GM12801 (cell line): Measurements from ENCODE around the gene IRF2BPL.

Source experiments
- CTCF ChIP-seq: IDR thresholded peaks from one replicate; pipeline ENCODE4 v1.5.1; 2011; ENCODE audit warnings: control low read depth; ENCODE audit not compliant: insufficient read length; ENCODE audit errors: extremely low read depth

Gene IRF2BPL

GRCh38 chr14:77037215-77037937 is 8.9 kb upstream of the IRF2BPL start:
- no peak for TF ChIP-seq CTCF

DNA sequence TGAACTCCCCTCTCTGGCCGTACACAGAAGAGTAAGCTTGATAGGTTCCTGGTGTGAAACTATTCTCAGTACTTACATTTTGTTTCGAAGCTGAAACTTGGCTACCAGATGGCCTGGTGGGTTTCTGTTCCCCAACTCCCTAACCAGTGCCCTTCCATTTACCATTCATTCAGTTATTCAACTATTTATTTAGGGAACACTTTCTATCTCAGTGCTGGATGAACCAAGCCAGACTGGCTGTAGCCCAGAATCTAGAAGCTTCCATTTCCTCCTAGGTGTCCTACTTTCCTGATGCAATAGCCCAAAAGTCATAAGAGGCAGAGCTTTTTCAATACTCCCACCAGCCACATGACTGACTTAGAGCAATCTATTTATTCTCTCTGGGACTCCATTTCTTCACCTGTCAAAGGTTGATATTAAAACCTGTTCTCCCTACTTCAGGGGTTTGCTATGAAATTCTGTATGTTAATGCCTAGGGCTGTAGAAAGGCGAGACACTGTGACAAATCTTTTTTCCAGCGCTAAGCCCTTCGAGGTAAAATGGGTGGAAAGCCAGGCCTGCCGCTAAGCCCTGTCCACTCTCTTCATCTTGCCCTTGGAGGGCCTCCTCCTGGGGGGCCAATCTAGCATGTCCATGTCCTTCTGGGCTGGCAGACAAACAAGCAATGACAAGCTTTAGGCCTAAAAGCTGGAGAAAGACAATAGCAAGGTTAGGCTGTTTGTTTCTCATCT is 8.1 kb upstream of the IRF2BPL start:
- no peak for TF ChIP-seq CTCF

GRCh38 chr14:77035267-77035666 is 6.8 kb upstream of the IRF2BPL start:
- no peak for TF ChIP-seq CTCF

GRCh38 chr14:77033622-77034589 is 5.4 kb upstream of the IRF2BPL start:
- TF ChIP-seq CTCF, result no peak

- no peak for TF ChIP-seq CTCF
Measured at GRCh38 chr14:77032844-77033621, 4.5 kb upstream of the IRF2BPL start.

DNA sequence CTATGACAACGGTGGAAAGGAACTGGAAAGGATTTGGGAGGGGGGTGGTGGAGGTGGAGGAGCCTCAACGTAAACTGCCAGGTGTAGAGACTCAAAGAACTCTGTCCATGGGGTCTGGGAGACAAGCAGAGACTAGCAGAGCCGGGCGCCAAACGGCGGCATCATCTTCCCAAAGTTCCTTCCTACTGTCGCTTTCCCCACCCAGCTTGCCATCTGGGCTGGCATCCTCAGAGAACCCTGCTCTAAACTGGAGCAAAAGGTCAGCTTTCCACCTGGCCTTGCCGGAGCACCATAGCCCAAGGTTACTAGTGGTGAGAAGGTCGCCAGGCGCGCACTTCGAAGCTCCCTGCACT is 4.0 kb upstream of the IRF2BPL start:
- no peak for TF ChIP-seq CTCF
